A549 treated with DMSO at 1 μM for 4 hours (cell line): ENCODE results near the gene NGB. TPM values are rescaled to one million over a fixed set of nuclear protein-coding genes. Genes with fewer than 3 reads are reported as not detected.

ENCODE experiments used
- total RNA-seq: library from RNA; stranded (reverse); fragments of 200-300 nt; extraction: Qiagen RNA extraction; gene quantifications from 5 replicates; pipeline ENCODE4 v1.2.3, GENCODE V29; 2022; ENCODE audit warnings: low read depth

NGB gene
- total RNA-seq: 0.08 TPM in 1 of 5 replicates, not detected in the others

GRCh38 chr14:77271113-77271710, at the start of gene NGB:
TSS of gene NGB (minus strand) at chr14:77271206. CDS start at chr14:77270937, 269 bp downstream.

GRCh38 chr14:77320238-77320935, 49.4 kb upstream of the NGB start, which contains the start of gene POMT2:
TSS of gene POMT2 (minus strand) at chr14:77320883. CDS start at chr14:77320681, 202 bp downstream.

Other genes with a start within 250 kb of the NGB start
- gene IRF2BPL, start 242.5 kb downstream of the NGB start, total RNA-seq: 21.2 to 28.3 TPM (median 25.3 TPM) in 5 replicates
- gene CIPC, start 172.9 kb downstream of the NGB start, total RNA-seq: 7.7 to 10.3 TPM (median 7.8 TPM) in 5 replicates
- 0.29 to 0.36 TPM (median 0.33 TPM) in 5 replicates for gene ZDHHC22, start 129.4 kb downstream of the NGB start, total RNA-seq
- gene TMEM63C, start 89.4 kb downstream of the NGB start, total RNA-seq: 0.53 to 1.0 TPM (median 0.81 TPM) in 5 replicates
- 25.3 to 38.3 TPM (median 35.7 TPM) in 5 replicates for gene POMT2, start 49.7 kb upstream of the NGB start, total RNA-seq
- gene GSTZ1, start 49.8 kb upstream of the NGB start, total RNA-seq: 30.2 to 37.8 TPM (median 34.0 TPM) in 5 replicates
- 6.7 to 9.8 TPM (median 9.2 TPM) in 5 replicates for gene TMED8, start 105.9 kb upstream of the NGB start, total RNA-seq
- gene SAMD15, start 106.2 kb upstream of the NGB start, total RNA-seq: 2.2 to 2.8 TPM (median 2.4 TPM) in 5 replicates
- 0.07 to 0.14 TPM (median 0.13 TPM) in 3 of 5 replicates, not detected in the others for gene NOXRED1, start 152.3 kb upstream of the NGB start, total RNA-seq
- gene VIPAS39, start 186.4 kb upstream of the NGB start, total RNA-seq: 10.5 to 16.0 TPM (median 14.0 TPM) in 5 replicates
- gene AHSA1, start 186.9 kb upstream of the NGB start, total RNA-seq: 256 to 286 TPM (median 280 TPM) in 5 replicates
- 0.30 to 0.64 TPM (median 0.49 TPM) in 5 replicates for gene ISM2, start 227.6 kb upstream of the NGB start, total RNA-seq